H1 (cell line): ENCODE results near the gene CYB561.

ENCODE experiments used
- CTCF ChIP-seq, 3 experiments: IDR thresholded peaks; 1 replicate in 2 of 3; 2 replicates in 1 of 3; pipeline versions ENCODE4 v1.5.1 to v1.6.1; 2011; ENCODE audit warnings: low read length in 3 of 3, mild to moderate bottlenecking in 3 of 3, inconsistent platforms in 2 of 3, low read depth in 1 of 3, moderate library complexity in 1 of 3; ENCODE audit not compliant: insufficient read depth in 1 of 3; ENCODE audit errors: control extremely low read depth in 1 of 3
- EP300 ChIP-seq, 2 experiments: IDR thresholded peaks; 1 replicate in 1 of 2; 2 replicates in 1 of 2; pipeline ENCODE4 v1.6.1; 2011 to 2012; ENCODE audit warnings: low read depth in 2 of 2, low read length in 2 of 2, mild to moderate bottlenecking in 2 of 2, borderline replicate concordance in 1 of 2, inconsistent platforms in 1 of 2, moderate library complexity in 1 of 2
- POLR2A ChIP-seq, 2 experiments: IDR thresholded peaks; 1 replicate in 1 of 2; 2 replicates in 1 of 2; pipeline ENCODE4 v1.6.1; 2011; ENCODE audit warnings: low read depth in 2 of 2, low read length in 2 of 2, mild to moderate bottlenecking in 2 of 2; ENCODE audit errors: control extremely low read depth in 1 of 2
- TBP ChIP-seq: IDR thresholded peaks from 2 replicates; pipeline ENCODE4 v1.6.1; 2011; ENCODE audit warnings: low read depth, low read length, improper control_type of control experiment

GRCh38 chr17:63412234-63412633 is 33.9 kb downstream of the CYB561 start:
- TF ChIP-seq TBP = no peak
- TF ChIP-seq EP300 (IDR thresholded peaks at IDR 0.05; ENCODE audit: borderline replicate concordance in 1 of 2, low read depth in 2 of 2, low read length in 2 of 2) = no peak
- no peak for TF ChIP-seq CTCF (IDR thresholded peaks at IDR 0.05; ENCODE audit: control extremely low read depth in 1 of 3, insufficient read depth in 1 of 3, low read depth in 1 of 3, low read length in 3 of 3)
- TF ChIP-seq POLR2A (IDR thresholded peaks at IDR 0.05; ENCODE audit: control extremely low read depth in 1 of 2, low read depth in 2 of 2, low read length in 2 of 2) = no peak
